HUDEP-2 (cell line): ENCODE data around the gene MTUS2.

Experiments
- DNase-seq, 76 experiments: peaks; one replicate each; lab custom pipeline; 2025; ENCODE audit not compliant: unreplicated experiment in 76 of 76; lab: John Stamatoyannopoulos, UW

The MTUS2 gene

GRCh38 chr13:28856287-28856686, 36.1 kb downstream of the MTUS2 start:
- DNase-seq: no peak

- DNase-seq: no peak
Observed at GRCh38 chr13:28859069-28859468, 38.9 kb downstream of the MTUS2 start.

- DNase-seq: no peak
Observed at GRCh38 chr13:28859717-28860116, 39.6 kb downstream of the MTUS2 start.

GRCh38 chr13:28864544-28864943, 44.4 kb downstream of the MTUS2 start:
- DNase-seq: no peak

GRCh38 chr13:28865149-28865744, 45.1 kb downstream of the MTUS2 start:
- no peak for DNase-seq

GRCh38 chr13:28865951-28866350, 45.8 kb downstream of the MTUS2 start:
- DNase-seq: no peak

- DNase-seq: no peak
Observed at GRCh38 chr13:28866932-28867331, 46.8 kb downstream of the MTUS2 start.

GRCh38 chr13:28867564-28867963, 47.4 kb downstream of the MTUS2 start:
- DNase-seq: no peak

- no peak for DNase-seq
Observed at GRCh38 chr13:28872427-28873176, 52.5 kb downstream of the MTUS2 start.

- no peak for DNase-seq
Observed at GRCh38 chr13:28875846-28876615, 55.9 kb downstream of the MTUS2 start.

GRCh38 chr13:28877408-28877807, 57.3 kb downstream of the MTUS2 start:
- no peak for DNase-seq

- no peak for DNase-seq
Observed at GRCh38 chr13:28885181-28885580, 65.0 kb downstream of the MTUS2 start.

GRCh38 chr13:28889086-28889732, 69.1 kb downstream of the MTUS2 start:
- DNase-seq: no peak

- no peak for DNase-seq
Observed at GRCh38 chr13:28890712-28891111, 70.6 kb downstream of the MTUS2 start.

- DNase-seq: no peak
Observed at GRCh38 chr13:28918030-28918429, 97.9 kb downstream of the MTUS2 start.

- no peak for DNase-seq
Observed at GRCh38 chr13:28922341-28922740, 102.2 kb downstream of the MTUS2 start.

GRCh38 chr13:28935104-28935503, 115.0 kb downstream of the MTUS2 start:
- DNase-seq: no peak

- no peak for DNase-seq
Observed at GRCh38 chr13:28942906-28943305, 122.8 kb downstream of the MTUS2 start.

- peak in 2 of 76 experiments; percentile 1 to 2 for DNase-seq
Observed at GRCh38 chr13:28953714-28954418, 133.7 kb downstream of the MTUS2 start.

- no peak for DNase-seq
Observed at GRCh38 chr13:28954419-28954725, 134.2 kb downstream of the MTUS2 start.

GRCh38 chr13:28954810-28955209, 134.7 kb downstream of the MTUS2 start:
- DNase-seq: no peak
